ENCODE data around the gene KRTAP10-7. TPM values are rescaled to one million over a fixed set of nuclear protein-coding genes. Genes with fewer than 3 reads are reported as not detected.
"Not testable (repeated sequence)": the region's sequence is repeated elsewhere in the genome, so short reads cannot be mapped to it uniquely, and the experiment has no call there.

The KRTAP10-7 gene
- total RNA-seq, 1 donor from 2014 or later, result not detected

DNA sequence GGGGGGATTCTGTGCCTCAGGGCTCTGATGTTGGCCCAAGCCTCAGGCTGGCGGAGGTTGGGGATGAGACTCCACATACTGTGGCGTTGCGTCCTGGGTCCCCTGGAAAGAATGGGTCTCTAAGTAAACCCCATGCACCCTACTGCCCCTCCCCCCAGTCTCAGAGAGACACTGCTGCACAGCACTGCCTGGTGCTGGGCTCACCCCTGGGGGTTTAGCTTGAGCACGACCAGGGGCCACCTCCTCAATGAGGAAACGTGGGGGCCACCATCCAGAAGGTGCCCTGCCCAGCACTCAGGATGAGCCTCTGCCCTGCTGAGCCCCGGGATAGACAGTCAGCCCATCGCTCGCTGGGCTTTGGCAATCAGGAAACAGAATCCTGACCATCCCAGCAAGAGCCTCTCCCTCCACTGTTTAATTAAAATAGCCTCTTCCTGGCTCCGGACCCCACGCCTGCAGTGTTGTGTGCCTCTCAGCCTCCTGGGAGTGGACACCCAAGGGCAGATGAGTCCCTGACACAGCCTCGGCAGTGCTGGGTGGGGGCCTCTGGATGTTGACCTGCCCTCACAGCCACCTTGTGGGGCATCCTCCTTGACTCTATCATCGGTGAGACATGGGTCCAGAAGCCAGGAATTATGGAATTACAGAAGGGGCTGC is 30.4 kb upstream of the KRTAP10-7 start:
- intact Hi-C loops (cut with micrococcal nuclease), result no loop called here
- no peak for DNase-seq
- no peak for ATAC-seq

DNA sequence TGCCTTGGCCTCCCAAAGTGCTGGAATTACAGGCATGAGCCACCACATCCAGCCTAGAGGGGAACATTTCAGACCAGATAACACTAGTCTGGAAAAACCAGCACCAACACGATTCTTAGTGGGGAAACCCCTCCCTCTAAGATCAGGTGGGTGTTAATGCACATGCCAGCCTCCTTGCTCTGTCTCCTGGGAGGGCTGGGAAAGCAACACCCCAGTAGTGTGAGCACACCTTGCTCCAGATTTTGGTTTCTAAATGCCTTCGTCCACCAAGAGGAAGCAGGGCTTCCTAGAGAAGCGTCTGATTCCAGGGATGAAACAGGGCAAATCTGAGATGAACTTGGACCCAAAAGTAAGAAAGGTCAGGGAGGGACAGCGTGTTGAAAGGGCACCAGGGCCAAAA is 29.1 kb upstream of the KRTAP10-7 start:
- no peak for ATAC-seq
- DNase-seq, result no peak
- intact Hi-C loops (cut with micrococcal nuclease), result no loop called here

DNA sequence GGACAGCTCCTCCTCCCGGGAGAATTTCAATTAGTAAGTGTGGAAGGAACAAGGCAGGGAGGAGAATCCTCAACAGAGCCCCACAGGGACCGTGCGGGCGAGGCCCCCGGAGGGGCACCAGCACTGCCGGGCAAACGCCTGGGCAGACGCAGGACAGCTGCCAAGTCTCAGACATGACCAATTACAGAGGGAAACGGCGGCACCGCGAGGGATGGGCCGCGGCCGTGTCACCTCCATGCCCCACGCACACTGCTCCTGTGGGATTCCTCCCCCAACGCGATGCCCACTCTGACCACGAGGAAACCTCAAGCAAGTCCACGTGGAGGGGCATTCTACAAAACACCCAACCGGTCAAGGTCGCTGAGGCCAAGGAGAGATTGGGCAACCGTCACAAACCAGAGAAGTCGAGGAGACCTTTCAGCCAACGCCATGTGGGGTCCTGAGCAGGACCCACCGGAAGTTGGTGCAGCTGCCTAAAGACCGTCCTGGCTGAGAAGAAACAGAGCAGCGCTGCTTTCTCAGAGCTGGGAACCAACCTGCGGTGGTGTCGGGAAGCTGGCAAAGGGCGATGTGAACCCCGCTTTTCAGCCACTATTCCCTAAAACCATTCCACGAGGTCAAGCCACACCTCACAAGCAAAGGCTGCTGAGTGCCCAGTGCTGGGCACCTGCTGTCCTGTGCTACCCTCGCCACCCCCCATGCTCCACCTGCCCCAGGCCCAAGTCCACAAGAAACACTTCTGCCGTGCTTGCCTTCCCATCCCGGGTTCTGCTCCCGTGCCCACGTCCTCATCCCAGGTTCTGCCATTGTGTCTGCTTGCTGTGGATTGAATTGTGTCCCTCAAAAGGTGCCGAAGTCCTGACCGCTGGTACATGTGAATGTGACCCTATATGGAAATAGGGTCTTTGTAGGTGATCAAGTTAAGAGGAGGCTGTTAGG is 28.3 kb upstream of the KRTAP10-7 start:
- ATAC-seq (no peak), DNase-seq (no peak)
- intact Hi-C loops (cut with micrococcal nuclease), result no loop called here

DNA sequence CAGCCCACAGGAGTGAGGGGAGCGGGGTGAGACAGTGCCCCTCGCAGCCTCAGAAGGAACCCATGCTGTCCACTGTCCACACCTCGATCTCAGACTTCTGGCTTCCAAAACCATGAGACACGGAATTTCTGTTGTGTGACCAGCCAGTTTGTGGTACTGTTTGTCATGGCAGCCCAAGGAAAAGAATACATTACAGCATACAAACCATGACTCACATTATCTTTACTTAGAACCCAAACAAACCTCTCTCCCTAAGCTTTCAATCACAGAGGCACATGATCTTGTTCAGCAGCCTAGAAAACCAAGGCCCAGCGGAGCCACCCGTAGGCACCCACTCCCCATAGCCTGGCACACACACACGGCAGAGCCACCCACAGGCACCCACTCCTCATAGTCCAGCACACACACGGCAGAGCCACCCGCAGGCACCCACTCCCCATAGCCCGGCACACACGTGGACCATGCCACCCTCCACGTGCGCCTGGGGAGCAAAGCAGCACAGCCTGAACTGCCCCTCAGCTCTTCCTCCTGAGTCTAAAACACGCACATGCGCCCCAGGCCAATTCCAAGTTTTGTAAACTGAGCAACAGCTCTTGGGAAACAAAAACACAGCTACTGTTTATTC is 27.3 kb upstream of the KRTAP10-7 start:
- no peak for ATAC-seq

DNA sequence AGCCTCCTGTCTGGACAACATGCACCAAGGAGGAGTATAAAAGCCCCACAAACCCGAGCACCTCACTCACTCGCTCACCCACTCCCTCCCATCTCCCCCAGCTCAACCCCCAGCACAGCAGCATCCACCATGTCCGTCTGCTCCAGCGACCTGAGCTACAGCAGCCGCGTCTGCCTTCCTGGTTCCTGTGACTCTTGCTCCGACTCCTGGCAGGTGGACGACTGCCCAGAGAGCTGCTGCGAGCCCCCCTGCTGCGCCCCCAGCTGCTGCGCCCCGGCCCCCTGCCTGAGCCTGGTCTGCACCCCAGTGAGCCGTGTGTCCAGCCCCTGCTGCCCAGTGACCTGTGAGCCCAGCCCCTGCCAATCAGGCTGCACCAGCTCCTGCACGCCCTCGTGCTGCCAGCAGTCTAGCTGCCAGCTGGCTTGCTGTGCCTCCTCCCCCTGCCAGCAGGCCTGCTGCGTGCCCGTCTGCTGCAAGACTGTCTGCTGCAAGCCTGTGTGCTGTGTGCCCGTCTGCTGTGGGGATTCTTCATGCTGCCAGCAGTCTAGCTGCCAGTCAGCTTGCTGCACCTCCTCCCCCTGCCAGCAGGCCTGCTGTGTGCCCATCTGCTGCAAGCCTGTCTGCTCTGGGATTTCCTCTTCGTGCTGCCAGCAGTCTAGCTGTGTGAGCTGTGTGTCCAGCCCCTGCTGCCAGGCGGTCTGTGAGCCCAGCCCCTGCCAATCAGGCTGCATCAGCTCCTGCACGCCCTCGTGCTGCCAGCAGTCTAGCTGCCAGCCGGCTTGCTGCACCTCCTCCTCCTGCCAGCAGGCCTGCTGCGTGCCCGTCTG is 26.6 kb upstream of the KRTAP10-7 start, which contains the start of gene KRTAP10-4:
TSS of gene KRTAP10-4 (plus strand) at position 100 of the 827 bp plus-strand sequence. CDS start at position 130, 30 bp downstream.
- DNase-seq; intact Hi-C loops (cut with micrococcal nuclease): not testable (repeated sequence)
- ATAC-seq, result peak; percentile 54

More for the DNA sequence above, 27.3 kb upstream of the KRTAP10-7 start:
- DNase-seq, result no peak
- intact Hi-C loops (cut with micrococcal nuclease), result no loop called here

DNA sequence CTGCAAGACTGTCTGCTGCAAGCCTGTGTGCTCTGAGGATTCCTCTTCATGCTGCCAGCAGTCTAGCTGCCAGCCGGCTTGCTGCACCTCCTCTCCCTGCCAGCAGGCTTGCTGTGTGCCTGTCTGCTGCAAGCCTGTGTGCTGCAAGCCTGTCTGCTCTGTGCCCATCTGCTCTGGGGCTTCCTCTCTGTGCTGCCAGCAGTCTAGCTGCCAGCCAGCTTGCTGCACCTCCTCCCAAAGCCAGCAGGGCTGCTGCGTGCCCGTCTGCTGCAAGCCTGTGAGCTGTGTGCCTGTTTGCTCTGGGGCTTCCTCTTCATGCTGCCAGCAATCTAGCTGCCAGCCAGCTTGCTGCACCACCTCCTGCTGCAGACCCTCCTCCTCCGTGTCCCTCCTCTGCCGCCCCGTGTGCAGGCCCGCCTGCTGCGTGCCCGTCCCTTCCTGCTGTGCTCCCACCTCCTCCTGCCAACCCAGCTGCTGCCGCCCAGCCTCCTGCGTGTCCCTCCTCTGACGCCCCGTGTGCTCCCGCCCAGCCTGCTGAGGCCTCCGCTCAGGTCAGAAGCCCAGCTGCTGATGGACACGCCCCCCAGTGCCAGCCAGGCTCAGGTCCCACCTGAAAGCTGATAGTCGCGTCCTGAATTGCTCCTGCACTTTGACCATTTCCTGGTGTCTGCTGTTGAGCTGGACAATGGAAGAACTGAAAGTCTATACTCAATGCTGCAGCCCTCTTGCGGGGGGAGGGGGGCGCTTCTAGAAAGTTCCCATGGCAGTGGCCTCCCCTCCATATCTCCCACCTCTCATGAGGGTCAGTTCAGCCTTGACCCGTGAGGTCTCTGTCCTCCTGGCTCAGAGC is 25.7 kb upstream of the KRTAP10-7 start:
- ATAC-seq, result no peak
- DNase-seq, result no peak

DNA sequence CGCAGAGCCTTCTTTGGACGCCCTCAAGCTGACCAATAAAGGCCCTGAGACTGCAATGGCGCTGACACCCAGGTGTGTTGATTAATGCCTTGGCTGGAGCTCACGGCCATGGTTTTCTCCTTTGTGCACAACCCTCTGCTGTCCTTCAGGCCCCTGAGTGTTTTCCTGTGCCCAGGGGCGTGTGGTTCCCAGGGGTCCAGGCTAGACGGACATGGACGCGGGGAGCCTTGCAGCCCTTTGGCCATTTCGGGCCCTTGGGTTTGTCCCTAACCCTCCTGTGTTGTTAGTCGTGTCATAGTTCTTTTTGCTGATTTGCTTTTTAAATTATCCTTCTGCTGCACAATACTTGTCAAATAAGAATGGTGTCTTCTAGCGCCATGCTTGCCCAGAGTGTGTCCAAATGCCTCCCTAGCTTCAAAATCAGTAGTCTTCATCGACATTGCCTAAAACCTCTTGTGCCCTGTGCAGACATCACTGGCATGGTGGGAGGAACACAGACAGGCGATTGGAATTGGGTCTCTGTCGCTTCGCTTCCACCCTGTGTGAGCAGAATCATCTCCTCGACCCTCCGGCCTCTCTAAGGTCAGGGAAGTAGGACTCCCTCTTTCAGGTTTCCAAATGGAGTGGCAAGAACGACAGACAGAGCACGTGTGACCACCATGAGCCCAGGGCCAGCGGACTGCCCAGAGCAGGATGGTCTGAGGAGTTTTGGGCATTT is 24.9 kb upstream of the KRTAP10-7 start:
- DNase-seq (no peak), ATAC-seq (no peak)
- intact Hi-C loops (cut with micrococcal nuclease), result no loop called here

More for the DNA sequence above, 25.7 kb upstream of the KRTAP10-7 start:
- intact Hi-C loops (cut with micrococcal nuclease), result no loop called here

DNA sequence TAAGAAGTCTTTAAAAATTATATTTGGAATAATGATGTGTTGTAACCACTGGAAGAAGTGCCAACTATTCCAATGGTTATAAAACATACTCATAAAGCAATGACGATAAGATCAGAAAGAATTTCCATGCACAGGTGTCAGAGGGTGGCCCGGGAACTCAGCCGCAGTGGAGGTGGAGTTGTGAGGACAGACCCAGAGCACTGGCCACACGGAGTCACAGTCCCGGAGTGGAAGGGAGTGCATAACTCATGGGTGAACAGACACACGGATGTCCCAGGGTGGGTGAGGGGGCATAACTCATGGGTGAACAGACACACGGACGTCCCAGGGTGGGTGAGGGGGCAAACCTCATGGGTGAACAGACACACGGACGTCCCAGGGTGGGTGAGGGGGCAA is 24.4 kb upstream of the KRTAP10-7 start:
- ATAC-seq (no peak), DNase-seq (no peak)
- intact Hi-C loops (cut with micrococcal nuclease), result no loop called here

DNA sequence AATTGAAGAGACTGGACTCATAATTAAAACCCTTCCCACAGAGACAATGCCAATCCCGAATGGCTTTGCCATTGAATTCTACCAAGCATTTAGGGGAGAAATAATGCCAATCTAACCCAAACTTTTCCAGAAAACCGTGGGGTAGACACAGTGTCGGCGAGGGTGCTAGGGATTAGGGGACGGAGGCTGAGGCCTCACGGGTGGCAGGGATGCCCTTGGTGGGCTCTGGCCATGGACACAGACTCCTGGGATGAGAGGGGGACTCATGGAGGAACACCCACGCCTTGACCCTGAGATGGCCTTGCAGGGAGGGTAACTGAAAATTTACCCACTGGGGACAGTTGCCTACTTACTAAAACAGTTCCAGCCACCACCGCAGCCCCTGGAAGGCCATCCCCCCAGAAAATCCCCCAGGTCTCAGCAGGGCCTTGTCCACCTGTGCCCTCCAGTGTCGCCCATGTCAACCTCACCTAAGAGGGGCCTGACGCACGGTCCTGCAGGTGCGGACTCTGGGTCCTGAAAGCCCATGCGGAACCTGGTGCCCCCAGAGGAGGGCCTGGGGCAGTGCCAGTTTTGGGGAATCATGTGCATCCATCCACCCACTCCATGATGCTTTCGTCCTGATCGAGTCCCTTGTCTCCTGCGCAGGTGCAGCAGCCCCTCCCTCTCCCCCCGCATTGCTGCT is 21.9 kb upstream of the KRTAP10-7 start:
- no peak for ATAC-seq
- intact Hi-C loops (cut with micrococcal nuclease), result no loop called here
- DNase-seq, result no peak

DNA sequence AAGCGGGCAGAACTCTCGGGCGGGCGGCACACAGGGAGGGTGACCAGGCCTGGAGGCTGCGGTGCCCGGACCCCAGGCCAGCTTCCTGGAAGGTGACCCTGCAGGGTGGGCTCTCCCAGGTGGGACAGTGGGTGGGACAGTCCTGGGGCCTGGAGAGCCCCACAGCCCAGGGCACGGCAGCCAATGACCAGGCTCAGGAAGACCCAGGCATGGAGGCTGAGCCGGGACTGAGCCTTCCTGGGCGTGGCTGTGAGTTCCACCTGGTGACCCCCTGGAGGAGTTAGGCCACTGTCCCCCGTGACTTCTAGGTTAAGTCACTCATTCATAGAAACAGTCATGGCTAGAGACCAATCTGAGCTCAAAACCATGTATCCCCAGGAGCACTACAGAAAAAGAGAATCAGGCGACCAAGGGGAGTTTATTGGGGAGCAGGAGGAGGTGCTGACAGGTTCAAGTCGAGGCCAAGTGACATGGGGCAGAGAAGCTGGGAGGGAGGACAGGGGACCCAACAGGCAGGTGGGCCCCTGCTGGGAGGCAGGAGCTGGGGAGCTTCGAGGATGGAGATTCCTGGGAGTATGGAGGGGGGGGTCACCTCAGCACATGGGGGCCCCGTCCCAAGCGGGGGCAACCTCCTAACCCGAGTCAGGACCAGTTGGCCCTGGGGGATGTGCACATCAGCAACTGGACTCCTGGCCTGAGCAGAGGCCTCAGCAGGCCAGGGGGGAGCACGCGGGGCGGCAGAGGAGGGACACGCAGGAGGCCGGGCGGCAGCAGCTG is 21.2 kb upstream of the KRTAP10-7 start:
- no peak for ATAC-seq
- DNase-seq, result no peak
- intact Hi-C loops (cut with micrococcal nuclease), result no loop called here

DNA sequence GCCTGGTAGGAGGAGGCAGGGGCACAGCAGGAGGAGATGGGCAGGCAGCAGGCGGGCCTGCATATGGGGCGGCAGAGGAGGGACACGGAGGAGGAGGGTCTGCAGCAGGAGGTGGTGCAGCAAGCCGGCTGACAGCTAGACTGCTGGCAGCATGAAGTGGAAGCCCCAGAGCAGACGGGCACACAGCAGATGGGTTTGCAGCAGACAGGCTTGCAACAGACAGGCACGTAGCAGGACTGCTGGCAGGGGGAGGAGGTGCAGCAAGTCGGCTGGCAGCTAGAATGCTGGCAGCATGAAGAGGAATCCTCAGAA is 20.6 kb upstream of the KRTAP10-7 start:
- ATAC-seq, result no peak
- DNase-seq, result no peak
- intact Hi-C loops (cut with micrococcal nuclease), result no loop called here

DNA sequence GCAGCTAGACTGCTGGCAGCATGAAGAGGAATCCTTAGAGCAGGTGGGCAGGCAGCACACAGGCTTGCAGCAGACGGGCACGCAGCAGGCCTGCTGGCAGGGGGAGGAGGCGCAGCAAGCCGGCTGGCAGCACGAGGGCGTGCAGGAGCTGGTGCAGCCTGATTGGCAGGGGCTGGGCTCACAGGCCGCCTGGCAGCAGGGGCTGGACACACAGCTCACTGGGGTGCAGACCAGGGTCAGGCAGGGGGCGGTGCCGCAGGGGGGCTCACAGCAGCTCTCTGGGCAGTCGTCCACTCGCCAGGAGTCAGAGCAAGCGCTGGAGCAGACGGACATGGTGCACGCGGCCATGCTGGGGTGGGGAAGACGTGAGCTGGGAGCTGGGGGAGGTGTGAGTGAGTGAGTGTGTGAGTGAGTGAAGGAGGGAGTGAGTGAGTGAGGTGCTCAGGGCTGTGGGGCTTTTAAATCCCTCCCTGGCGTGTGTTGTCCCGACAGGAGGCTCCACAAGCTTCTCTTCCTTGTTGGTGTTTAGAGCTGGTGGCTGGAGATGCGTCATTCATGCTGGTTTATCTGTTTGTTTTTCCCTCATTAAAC is 20.1 kb upstream of the KRTAP10-7 start, which contains the start of gene KRTAP10-5:
TSS of gene KRTAP10-5 (minus strand) at position 374 of the 591 bp plus-strand sequence. CDS start at position 348, 26 bp downstream.
- DNase-seq (peak; percentile 47), ATAC-seq (peak; percentile 43)
- intact Hi-C loops (cut with micrococcal nuclease), result not testable (repeated sequence)

DNA sequence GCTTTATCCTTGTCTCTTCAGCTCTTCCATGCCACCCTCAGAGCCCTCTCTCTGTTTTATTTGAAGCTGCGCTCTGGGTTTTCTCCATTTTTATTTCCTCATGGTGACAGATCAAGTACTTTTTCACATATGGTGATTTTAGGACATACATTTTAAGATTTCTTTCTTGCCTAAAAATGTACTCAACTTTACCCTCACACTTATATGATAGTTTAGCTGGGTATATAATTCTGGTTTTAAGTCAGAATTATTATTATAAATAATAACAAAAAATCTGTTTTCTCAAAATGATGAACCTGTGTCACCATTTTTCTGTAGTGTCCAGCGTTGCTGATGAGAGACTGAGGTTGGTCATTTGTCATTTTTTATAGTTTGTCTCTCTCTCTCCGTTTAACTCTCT is 19.2 kb upstream of the KRTAP10-7 start:
- ATAC-seq, result no peak
- DNase-seq, result no peak
- intact Hi-C loops (cut with micrococcal nuclease), result no loop called here

DNA sequence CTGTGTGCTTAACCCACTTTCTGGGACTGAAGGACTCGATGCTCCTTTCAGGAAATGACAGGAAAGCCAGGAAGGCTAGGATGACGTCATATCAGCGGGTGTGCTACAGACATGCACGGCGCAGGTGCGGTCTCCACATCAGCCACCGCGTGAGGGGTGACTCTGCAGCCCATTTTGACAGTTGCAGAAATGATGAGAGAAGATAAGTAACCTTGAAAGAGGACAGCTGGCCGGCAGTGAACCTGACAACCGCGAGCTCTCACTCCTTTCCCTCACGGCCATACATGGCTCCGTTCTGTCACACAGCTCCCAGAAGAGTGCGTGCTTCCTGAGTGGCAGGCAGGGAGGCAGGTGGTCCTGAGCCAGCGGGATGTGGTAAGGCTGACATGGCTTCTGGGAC is 18.3 kb upstream of the KRTAP10-7 start:
- intact Hi-C loops (cut with micrococcal nuclease), result no loop called here
- DNase-seq, result no peak
- no peak for ATAC-seq

DNA sequence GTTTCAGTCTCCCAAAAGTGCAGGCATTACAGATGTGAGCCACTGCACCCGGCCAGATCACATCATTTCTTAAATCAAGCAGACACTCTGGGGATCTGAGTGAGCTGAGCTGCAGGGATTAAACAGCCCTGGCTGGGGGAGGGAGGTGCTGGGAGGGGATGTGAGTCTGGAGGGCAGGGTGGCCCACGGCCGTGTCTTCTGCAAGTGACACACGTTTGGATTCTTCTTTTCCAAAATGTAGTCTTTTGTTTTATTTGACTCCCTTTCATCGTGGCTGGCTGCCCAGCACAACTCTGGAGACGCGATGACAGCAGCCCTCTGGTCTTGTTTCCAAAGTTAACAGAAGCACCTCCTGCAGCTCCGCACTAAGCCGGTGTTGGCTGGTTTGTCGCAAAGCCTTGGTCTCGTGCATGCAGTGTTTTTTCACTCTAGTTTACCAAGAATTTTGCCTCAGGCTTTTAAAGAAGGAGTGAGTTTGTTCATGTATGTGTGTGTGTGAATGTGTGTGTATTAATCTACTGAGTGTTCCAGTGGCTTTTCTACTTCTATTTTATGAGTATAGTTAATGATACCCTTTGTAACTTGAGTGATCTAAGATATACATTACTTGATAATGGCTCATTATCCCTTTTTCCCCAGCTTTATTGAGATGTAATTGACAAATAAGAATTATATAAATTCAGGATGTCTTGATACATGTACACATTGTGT is 17.2 kb upstream of the KRTAP10-7 start:
- peak; percentile 58 for DNase-seq
- peak; percentile 84 for ATAC-seq
- intact Hi-C loops (cut with micrococcal nuclease), result no loop called here

Measured in left ventricle myocardium superior (tissue), 1 donor.